Stimulated activated CD4-positive, alpha-beta T cell treated with anti-CD3 and anti-CD28 coated beads, Interleukin-2, amount 100 ng/mL, for 24 hours (primary cell): Measurements from ENCODE around the gene IRF8.
"Not testable (repeated sequence)": the region's sequence is repeated elsewhere in the genome, so short reads cannot be mapped to it uniquely, and the experiment has no call there.

ENCODE experiments used
- DNase-seq, 2 donors: peaks; one replicate each; pipeline ENCODE4 v3.0.0-alpha.2; 2020

Gene IRF8, protein sequence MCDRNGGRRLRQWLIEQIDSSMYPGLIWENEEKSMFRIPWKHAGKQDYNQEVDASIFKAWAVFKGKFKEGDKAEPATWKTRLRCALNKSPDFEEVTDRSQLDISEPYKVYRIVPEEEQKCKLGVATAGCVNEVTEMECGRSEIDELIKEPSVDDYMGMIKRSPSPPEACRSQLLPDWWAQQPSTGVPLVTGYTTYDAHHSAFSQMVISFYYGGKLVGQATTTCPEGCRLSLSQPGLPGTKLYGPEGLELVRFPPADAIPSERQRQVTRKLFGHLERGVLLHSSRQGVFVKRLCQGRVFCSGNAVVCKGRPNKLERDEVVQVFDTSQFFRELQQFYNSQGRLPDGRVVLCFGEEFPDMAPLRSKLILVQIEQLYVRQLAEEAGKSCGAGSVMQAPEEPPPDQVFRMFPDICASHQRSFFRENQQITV

DNA sequence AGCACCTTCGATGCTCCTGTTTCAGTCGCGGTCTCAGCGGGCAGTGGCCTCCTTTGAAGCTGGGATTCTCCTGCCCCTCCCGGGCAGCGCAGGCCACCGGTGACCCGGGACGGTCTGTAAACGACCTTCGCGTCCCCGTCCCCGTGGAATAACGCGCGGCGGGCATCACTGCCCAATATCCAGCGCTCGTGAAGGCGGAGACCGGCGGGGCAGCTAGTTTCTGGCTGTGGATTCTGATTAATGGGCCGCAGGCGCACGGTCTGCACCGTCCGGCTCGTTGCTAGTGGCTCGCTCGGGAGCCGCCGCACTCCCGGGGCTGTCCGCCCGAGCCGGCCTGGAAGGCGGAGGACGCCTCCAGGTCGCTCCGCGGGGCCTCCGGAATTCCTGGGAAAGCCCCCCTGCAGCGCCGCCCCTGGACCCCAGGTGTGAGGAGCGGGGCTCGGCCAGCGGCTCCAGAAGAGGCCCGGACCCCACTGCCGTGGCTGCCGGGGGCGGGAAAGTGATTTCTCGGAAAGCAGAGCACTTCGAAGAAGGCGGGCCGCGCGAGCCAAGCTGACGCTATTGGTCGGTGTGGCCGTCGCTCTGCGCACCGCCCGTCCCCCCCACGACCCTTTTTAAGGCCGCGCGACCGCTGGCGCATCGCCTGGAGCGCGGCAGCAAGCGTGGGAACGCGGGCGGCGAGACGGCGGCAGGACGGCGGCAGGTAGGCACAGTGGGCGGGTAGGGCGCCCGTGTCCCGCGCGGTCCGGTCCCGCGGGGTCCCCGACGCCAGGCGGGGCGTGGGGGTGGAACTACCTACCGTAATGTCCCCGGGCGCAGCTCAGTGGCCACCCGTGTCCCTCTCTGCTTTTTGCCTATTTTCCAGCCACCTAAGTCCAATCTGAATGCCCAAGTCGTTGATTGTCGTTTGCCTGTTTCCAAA, at the start of gene IRF8:
TSS of gene IRF8 (plus strand) at position 642 of the 922 bp plus-strand sequence. CDS start 3,854 bp downstream, outside the sequence.
- peak; percentile 84 to 92 for DNase-seq

DNA sequence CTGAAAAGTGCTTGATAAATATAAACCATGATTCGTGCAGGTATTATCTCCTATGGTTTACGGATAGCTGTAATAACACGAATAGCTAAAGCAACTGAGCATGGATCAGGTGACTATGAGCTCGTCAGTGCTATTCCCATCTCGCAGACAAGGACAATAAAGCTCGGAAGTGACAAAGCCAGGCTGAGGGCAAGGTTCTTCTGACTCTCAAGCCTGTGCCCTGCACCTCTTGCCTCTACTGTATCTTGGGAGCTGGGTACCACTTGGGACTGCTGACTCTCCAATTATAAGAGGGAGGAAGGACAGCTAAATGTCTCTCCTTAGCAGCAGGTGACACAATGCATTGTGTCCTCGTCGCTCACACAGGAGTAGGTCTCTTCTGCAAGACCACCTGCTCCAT, 49.6 kb upstream of the IRF8 start:
- DNase-seq: no peak

DNA sequence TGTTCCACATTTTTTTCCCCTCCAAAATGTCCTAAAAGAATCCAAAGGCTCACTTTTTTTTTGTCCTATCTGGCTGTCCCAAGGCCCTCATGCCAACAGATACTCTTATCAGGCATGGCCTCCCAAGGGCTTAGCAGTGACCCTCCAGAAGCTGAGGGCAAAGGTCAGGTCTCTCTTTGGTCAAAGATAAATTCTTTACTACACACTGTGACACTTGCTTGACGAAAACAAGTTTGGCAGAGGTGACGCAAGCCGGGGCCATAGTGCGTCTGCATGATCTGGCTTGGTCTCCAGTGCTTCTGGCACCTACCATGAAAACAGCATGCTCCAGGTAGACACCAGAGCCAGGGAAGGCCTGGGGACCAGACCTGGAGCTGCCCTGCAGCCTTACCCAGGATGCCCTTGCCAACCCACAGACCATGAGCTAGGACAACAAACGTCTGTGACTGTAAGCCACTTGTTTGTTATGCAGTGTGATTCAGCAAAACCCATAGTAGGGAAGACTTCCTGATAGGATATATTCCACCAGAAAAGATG, 48.5 kb upstream of the IRF8 start:
- no peak for DNase-seq

DNA sequence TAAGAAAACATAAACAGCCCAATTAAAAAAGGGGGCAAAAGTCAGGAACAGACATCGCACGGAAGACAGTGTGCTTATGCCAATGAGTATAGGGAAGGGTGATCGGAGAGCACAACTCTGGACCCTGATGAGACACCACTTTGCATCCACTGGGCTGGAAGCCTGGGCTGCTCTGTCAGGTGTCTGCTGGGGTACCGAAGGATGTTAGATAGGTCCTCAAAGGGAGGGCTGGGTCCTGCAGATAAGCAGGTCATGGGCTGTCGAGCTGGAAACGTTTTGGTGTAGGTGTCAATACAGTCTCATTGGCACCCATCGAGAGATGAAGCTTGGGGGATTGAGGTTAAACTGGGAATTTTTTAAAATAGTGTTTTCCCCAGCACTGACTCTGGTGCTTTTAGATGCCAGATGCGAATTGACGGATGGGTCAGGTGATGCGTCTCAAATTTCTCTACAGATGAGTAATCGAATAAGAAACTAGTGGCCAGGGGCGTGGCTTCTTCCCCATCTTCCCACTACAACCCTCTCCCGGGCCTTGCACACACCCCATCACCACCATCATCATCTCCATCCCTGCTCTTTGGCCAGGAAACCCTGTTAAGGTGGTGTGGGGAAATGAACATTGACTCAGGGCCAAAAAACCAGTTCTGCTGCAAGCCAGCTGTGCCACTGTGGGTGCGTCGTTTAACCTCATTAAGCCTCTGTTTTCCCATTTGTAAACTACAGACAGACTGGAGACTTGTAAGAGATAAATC, 47.8 kb upstream of the IRF8 start:
- DNase-seq: peak in 1 of 2 donors; percentile 12

DNA sequence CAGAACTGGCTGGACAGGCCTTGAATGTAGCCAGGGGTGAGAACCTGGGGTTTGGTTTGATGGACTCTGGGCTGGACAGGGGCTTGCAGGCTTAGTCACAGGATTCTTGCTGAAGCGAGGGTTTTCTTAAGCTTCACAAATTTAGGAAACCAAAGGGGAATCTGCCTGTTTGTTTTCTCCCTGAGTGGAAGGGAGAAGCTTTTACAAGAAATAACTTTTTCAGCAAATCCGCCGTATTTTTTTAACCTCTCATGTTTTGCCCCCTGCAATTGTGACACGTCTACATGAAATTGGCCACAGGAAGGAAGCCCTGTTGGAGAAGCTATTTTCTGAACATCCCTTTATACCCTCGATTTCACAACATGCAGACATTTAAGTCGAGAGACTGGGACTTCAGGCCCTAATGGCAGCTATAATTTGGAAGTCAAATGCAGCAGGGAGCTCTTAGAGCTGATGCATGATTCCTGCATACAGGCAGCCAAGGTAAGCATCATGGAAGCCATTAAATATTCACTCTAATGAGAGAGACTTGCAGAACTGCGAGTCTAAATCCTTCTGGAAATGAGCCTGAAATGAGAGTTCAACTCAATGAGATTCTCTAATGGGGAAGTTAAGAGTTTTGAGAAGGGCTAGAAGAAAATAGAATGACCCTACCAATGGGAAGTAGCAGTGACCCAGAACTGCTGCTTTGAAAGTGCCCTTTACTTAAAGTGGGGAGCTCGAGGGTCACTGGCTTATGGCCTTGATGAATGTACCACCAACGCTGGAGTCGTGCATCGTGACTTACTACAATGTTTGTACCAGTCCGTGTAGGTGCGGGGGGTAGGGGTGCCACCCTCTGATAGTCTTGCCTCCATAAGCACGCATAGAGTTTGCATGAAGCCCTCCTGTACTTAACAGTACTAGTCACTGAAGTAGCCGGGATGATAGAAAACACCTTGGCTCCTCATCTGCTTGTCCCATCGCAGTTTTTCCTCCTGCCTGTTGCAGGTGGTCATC, 45.1 kb upstream of the IRF8 start:
- peak in 1 of 2 donors; percentile 13 for DNase-seq

DNA sequence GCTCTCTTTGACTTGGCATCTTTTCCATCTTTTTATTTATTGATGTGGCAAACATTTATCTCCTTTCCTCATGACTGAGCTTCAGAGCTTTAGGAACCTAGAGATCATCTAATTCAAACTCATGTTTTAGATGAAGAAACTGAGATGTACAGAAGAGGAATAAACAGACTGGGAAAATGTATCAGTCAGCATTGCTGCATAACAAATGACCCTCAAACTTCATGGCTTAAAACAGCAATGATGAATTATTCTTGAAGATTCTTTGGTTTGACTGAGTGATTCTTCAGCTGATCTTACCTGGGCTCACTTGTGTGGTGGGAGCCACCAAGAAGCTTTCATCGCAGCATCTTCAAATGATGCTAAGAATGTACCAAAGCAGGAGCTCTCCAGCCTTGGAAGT, 44.0 kb upstream of the IRF8 start:
- DNase-seq: no peak

DNA sequence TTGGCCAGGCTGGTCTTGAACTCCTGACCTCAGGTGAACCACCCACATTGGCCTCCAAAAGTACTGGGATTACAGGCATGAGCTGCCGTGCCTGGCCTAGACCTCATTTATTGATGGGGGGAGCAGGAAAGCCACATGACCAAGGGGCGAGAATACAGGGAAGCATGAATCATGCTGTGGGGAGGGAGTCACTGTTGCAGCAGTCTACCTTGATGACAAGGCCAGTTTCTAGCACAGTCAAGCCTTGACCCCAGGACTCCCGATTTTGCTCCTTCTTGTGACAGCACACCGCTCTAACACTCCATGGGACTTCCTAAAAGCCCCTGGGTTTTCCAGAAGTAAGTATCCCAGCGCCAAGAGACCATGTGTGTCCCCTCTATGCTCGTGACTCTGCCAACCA, 42.9 kb upstream of the IRF8 start:
- DNase-seq: peak in 1 of 2 donors; percentile 15

DNA sequence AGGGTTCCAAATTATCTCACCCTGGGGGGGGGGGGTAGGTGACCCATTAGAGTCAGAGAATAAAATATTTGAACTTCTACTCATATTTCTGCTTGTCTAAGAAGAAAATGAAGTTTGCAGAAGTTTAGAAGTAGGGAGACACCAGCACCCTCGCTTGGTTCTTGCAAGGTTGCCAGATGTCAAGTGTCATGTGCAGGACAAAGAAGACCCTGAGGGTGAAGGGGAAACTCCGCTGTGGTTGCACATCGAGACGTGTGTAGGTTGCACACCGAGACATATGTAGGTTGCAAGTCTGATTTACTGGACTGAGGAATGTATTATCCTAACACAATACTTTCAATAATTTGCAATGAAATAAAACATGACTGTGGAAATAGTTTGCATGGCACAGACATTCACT, 42.4 kb upstream of the IRF8 start:
- DNase-seq: peak in 1 of 2 donors; percentile 7

DNA sequence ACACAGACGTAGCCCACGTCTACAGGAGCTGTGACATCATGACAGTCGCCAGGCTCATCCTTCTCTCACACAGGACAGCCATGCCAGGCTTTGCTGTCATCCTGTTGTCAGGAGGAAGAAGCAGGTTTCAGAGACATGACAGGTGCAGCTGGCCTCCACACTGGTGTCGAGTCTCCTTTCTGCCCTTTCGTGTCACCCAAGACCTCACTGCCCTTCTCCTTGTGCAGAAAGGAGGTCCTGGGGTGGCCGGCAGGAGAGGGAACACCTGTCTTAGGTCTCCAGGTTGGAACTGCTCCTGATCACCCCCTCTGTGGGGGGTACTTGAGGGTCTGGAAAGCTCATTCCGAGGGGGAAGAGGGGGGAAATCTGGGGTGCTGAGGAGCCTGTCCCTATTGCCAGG, 41.6 kb upstream of the IRF8 start:
- DNase-seq: peak in 1 of 2 donors; percentile 9

DNA sequence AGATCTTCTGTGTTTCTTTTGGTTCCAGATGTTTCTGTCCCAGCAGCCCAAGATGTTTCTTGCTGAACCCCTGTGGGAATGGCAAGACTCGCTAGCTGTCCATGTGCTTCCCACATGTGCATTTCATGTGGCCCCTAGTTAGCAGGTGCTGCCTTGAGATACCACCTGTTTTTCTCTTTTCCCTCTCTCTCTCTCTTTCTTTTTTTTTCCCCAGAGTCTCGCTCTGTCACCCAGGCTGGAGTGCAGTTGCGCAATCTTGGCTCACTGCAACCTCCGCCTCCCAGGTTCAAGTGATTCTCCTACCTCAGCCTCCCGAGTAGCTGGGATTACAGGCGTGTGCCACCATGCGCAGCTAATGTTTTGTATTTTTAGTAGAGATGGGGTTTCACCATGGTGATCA, 40.4 kb upstream of the IRF8 start:
- not testable (repeated sequence) for DNase-seq

DNA sequence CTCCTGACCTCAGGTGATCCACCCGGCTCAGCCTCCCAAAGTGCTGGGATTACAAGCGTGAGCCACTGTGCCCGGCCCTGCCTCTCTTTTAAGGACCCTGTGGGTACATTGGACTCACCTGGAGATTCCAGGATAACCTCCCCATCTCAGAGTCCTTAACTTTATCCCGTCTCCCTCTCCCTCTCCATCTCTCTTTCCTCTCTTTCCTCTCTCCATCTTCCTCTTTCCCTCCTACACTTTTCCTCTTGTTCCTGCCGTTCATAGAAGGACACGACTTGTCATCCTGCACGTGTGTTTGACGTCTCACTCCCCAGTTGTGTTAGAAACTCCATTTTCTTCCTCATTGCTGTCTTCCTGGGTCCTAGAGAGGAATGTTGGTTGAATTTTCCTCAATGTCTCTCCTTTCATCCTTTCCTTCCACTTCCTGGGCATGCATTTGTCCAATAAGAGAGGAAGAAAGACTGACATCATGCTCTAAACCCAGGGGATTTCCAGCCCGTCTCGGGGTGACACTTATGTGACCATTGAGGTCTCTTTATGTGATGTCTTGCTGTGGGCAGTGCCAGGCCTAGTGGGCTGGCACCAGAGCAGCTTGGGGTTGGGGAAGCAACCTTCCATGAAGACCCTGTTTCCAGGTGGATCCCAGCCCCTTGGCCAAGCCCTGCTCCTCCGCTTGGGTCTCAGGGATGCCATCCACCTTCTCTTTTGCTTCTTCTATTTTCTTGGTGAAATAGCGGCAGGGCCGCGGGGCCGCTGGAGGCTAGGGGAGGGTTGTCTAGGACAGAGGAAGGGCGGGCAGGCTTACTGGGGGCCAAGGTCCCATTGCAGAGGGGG, 39.8 kb upstream of the IRF8 start:
- no peak for DNase-seq

DNA sequence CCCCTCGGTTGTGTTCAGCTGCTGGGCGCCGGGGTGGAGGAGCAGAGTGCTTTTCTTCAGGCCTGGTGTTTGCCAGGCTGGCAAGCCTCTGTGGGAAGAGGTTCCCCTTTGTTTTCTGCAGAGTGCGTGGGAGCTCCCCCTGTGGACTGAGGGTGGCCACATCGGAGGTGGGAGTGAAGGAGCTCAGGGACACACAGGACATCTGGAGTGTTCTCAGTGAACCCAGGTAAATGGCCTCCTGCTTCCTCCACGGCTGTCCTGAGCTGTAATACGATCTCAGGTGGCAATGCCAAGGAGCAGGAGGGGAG, 39.2 kb upstream of the IRF8 start:
- DNase-seq: peak in 1 of 2 donors; percentile 10

DNA sequence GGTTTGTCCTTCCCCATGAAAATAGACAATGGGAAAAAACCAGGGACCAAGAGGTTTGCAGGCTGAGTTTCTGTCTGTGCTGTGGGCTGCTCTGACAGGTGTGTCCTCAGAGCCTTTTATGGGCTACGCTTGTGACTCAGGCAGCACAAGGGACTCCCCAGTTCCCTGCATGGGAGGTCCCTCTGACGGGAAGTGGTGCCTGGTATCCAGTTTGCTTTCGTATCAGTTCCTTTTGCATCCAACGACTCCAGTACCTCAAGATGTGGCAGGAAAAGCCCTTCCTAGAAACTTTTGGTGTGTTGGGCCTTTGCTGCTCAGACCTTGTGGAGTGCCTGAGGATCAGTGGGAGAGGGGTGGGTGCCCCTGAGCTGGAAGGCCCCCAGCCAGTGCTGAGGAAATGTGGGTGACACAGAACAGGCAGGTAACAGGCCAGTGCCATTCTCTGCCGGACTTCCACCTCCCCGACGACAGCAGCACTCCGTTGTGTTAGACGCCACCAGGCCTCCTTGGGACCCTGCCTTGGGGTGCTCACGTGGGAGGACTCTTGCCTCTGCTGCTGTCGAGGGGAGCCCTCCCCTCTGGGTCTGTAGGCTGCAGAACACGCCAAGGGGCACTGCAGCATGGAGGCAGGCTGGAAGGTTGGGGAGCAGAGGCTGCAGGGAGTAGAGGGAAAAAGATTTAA, 38.4 kb upstream of the IRF8 start:
- DNase-seq: peak in 1 of 2 donors; percentile 10

DNA sequence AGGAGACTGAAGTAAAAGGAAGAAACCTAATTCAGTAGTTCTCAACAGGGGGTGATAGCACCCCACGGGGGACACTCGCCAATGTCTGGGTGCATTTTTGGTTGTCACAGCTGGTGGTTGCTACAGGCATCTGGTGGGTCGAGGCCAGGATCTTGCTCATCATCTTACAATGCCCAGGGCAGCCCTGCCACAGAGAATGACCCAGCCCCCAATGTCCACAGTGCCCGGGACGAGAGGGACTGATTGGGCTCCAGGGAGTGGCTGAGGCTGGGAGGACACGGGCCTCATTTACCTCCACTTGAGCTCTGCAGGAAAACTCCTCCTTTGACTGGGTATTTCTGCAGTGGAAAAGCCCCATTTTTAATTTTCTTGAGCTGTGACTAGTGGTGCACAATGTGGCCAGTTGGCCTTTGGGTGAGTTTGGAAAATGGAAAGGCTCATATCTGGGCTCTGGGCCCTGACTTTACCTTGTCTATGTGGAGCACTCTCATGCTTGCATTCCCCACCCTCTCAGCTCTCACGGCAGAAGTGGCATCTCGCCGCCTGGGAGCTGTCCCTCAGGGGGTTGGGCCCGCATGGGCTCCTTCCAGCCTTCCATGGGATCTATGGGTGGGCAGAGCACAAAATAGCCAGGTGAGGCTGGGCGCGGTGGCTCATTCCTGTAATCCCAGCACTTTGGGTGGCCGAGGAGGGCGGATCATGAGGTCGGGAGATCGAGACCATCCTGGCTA, 37.7 kb upstream of the IRF8 start:
- DNase-seq: no peak

DNA sequence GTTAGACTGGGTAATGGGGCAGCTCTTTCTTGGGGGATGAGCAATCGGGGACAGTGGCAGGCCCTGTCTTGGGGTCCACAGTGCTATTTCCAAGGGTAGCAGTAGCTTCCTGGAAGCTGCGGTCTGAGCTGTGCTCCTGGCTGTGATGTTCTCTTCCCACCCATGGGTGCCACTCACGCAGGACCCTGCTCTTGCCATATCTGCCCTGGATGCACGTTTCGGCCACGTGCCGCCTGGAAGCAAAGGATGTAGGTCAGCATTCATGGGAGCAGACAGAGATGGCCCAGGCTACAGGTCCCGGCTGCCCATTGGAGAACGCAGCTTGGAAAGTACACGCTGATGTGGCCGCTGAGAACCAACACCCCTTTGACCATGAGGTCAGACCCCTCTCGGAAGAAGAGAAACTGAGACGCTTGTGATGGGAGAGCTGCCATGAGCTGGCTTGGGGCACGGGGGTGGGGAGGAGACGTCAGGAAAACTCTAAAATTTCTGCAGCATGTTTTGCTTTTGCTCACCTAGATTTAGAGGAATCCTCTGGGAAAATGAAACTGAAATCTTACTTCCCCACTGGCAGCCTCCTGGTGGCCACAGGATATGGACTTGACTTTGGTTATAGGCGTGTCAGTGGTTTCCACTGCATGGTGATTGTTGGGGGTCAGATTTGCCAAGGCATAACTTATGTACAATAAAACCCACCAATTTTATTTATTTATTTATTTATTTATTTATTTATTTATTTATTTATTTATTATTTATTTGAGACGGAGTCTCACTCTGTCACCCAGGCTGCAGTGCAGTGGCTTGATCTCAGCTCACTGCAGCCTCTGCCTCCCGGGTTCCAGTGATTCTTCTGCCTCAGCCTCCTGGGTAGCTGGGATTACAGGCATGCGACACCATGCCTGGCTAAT, 36.2 kb upstream of the IRF8 start:
- no peak for DNase-seq

DNA sequence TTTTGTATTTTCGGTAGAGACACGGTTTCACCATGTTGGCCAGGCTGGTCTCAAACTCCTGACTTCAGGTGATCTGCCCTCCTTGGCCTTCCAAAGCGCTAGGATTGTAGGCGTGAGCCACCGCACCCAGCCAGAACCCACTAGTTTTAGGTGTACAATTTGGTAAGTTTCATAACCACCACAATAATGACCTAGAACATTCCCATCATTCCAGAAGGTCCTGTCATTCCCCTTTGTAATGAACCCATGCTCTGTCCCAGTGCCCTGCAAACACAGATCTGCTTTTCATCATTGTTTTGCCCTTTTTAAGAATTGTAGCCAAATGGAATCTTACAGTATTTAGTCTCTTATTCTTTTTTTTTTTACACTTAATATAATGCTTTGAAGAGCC, 35.6 kb upstream of the IRF8 start:
- DNase-seq: no peak

DNA sequence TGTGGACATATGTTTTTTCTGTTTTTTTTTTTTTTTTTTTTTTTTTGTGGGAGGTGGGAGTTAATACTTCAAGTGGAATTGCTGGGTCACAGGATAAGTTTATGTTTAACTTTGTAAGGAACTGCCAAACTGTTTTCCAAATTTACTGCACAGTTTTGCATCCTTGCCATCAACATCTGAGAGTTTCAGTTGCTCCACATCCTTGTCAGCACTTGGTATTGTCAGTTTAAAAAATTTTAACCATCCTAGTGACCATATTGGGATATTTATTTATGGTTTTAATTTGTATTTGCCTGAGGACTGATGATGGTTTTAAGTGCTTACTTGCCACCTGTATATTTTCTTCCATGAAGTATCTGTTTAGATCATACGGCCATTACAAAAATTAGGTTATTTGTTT, 34.0 kb upstream of the IRF8 start:
- DNase-seq: no peak

DNA sequence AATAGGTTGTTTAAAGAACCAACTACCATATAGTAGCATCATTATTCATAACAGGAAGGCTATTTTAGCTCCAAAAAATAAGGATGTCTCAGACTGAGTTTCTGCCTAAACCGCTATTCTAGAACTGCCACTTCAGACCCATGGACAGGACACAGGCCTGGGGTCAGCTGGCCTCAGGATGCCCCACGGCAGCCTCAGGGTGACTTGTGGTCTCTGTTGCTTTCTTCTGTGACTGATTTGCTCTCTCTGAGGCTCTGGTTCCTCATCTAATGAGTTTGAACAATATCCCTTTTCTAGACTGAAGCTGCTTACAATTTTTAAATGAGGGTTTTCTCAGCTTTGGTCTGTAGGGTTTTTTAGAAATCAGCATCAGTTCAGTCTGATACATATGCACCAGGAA, 31.8 kb upstream of the IRF8 start:
- DNase-seq: no peak
